CD4-positive, alpha-beta T cell treated with Interleukin-17A for 4 hours (primary cell): ENCODE results near the gene GTF3A.
"Not testable (repeated sequence)": the region's sequence is repeated elsewhere in the genome, so short reads cannot be mapped to it uniquely, and the experiment has no call there.

ENCODE experiments used
- DNase-seq: peaks from one replicate; pipeline ENCODE4 v3.0.0-alpha.2; 2020; ENCODE audit warnings: mixed read lengths

The GTF3A gene

DNA sequence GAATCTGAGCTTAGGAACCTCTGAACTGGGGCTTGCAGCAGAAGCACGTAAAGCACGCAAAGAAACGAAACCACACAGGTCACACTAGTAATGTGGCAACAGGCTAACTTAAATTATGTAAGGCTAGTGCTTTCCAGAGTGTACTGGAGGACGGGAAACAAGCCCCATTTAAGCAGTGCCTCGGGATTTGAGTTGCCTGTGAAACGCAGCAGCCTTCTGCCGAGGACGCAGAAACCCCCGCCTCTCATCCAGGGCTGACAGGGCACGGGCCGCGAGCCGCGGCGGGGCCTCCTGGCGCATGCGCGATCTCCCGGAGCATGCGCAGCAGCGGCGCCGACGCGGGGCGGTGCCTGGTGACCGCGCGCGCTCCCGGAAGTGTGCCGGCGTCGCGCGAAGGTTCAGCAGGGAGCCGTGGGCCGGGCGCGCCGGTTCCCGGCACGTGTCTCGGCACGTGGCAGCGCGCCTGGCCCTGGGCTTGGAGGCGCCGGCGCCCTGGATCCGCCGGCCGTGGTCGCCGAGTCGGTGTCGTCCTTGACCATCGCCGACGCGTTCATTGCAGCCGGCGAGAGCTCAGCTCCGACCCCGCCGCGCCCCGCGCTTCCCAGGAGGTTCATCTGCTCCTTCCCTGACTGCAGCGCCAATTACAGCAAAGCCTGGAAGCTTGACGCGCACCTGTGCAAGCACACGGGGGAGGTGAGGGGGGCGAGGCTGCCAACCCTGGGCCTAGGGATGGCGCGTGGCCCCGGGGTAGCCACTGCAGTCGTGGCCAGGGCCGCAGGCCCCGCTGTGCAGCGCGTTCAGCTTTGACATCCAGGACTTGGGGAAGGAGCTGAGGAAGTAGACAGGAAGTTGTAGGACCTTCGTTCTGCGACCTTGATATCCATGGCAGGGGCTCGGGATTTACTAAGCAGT is at the start of gene GTF3A:
TSS of gene GTF3A (plus strand) at position 374 of the 912 bp plus-strand sequence.
- peak; percentile 88 for DNase-seq

DNA sequence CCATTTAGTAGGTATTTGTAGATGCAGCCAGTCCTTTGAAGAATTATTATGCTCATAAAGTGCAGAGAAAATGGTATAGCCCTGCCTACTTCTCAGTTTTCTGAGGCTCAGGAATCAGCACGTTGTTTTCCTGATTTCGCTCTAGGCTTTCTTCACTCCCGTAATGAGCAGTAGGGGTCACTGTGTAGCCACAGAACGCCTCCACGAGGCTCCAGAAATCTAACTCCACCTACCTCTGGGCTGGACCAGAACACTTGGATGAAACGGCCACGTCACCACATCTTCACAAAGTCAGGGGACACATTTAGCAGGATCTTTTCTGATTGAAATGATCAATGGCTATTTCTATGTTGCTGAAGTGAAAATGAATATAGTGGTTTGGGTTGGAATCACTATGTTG is 49.8 kb upstream of the GTF3A start:
- DNase-seq, result peak; percentile 65

DNA sequence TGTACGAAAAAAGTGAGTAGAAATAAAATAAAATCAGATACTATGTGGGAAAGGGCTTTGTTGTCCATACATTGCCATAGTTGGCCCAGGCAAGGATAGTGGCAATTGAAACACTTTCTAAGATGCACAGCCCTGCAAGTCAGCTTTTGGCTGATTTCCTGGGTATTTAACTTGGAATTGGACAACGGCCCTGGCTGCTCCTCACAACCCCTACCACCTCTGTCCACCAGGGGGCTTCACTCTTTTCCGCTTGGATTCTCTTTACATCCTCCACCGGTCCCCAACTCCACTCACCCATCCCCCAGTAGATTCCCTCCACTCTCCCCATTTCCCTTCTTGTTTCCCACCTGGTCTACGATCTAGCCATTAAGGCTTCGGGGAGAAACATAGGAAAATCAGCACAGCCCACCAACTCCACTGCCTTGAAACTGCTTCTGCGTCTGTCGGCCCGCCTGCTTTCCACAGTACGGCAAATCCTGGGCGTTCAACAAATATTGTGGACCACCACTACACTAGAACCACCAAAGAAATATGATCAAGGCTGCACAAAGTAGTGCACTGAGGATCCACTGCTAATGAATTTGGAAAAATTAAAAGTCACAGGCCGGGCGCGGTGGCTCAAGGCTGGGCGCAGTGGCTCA is 48.6 kb upstream of the GTF3A start:
- peak; percentile 71 for DNase-seq

DNA sequence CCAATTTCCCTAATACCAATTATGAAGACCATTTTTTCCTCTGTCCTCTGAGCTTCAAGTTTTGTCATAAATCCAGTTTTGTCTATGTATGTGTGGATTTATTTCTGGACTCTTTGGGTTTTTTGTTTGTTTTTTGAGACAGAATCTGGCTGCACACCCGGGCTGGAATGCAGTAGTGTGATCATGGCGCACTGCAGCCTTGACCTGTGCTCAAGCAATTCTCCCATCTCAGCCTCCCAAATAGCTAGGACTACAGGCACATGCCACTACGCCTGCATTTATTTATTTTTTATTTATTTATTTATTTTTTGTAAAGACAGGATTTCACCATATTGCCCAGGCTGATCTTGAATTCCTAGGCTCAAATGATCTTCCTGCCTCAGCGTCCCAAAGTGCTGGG is 45.3 kb upstream of the GTF3A start:
- DNase-seq, result no peak

DNA sequence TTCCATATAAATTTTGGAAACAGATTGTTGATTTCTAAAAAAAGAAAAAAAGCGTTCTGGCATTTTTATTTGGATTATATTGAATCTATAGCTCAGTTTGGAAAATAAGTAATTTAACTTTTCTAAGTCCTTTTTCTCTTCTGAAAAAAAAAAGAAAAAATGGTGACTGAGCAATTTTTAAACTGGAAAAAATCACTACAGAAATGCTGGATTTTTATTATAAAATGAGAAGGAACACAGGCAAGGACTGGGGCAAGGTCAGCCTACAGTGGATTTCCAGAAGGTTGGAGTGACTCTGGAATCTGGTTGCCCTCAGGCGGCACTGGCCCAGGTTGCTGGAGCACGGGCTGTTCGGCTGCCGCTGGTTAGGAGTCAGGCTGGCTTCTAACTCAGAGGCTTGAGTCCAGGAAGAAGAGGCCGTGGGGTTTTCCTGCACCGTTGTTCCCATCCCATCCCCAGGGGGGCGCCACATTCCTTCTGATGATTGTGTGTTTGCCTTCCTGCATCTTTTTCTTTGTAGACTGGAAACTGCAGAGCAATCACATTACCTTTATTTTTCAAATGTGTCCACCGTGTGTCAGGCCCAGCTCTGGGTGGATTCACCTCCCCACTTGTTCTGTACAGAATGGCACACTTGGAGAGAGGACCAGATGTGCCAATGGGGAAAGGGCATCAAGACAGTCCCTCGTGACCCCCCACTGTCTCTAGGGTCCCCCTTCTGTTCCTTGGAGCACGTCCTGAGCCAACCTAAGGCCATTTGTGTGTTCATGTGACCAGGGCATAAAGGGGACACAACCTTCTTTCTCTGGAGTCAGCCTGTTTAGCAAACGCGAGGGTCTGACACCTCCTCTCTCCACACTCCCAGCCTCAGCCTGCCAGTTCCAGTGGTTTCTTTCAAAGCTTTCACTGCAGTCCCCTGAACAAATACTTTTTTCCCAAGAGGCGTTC is 44.5 kb upstream of the GTF3A start:
- peak; percentile 70 for DNase-seq

DNA sequence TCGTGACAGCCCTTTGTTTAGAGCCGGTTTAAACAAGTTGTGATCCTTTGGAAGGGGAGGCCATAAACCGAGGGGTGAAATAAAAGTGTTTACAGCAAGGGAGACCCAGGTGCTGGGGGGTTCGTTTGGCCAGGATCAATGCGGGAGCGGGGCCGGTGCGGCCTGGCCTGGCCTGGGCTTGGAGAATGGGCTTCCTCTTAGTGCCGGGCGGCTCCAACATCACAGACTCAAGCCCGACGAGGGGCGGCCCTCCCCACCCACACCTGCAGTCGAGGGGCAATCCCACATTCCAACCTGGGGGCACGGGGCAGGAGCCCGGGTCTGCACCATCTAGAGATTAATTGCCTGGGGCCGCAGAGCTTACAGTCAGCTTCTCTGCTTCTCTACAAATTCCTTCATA is 42.8 kb upstream of the GTF3A start:
- no peak for DNase-seq

DNA sequence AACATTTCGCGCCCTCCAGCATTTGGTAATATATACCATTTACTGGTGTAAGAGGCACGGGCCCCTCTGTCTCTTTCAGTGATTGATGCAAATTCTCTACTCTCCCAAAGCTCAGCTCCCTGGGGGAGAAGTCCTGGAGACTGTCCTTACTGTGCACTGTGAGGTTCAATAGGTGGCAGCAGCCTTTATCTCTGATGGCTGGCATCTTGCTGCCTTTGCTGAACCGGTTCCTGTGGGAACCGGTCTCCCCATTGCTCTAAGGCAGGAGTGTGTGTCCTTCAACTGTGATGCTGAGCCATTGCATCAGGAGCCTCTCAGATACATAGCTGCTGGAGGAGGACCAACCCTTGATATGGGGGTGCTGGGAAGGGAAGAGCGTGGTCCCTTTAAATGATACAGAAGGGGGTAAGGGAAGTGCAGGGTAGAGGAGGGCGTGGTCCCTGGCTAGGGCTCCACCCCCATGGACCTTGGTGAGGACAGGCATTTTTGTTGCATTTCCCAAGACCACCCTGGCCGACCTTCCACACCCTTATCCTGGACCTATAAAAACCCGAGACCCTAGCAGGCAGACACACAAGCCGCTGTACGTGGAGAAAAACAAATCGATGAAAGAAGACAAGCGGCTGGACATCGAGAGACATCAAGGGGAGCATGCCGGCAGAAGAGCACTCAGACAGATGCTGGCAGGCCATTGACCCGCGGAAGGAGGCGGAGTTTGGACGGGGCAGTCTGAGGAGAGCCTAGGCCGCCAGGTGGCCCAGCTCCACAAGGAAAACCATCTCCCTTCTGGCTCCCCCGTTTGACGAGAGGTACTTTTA is 41.1 kb upstream of the GTF3A start:
- DNase-seq, result no peak

DNA sequence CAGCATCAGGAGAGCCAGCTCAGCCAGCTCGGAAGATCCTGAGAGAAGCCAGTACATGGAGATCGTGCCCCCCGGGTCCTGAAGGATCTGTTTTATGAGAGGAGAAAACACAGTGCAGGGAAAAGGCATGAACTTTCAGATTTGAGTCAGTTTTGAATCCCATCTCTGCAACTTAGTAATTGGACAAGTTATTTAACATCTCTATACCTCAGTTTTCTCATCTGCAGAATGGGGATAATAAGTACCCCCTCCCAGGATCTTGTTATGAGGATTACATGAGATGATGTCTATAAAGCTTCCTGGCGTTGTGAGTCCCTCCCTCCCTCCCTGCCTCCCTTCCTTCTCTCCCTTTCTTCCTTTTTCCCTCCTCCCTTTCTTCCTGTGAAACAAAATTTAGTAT is 40.1 kb upstream of the GTF3A start:
- DNase-seq, result no peak

DNA sequence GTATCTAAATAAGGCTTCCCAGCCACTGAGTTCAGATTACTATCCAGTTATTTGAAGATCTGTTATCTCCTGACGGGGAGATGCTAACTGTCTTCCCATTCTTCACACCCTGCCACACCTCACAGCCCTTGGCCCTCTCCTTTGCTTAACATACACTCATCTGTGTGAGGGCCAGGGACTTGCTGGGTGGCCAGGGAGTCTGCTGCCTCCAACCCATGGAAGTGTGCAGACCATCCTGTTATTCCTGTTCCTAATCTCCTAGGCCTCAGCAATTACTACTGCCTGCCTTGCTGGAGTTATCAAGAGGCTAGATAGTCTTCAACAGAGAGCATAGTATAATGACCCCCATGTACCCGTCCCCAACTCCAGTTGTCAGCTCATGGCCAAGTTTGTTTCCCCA is 36.2 kb upstream of the GTF3A start:
- no peak for DNase-seq

DNA sequence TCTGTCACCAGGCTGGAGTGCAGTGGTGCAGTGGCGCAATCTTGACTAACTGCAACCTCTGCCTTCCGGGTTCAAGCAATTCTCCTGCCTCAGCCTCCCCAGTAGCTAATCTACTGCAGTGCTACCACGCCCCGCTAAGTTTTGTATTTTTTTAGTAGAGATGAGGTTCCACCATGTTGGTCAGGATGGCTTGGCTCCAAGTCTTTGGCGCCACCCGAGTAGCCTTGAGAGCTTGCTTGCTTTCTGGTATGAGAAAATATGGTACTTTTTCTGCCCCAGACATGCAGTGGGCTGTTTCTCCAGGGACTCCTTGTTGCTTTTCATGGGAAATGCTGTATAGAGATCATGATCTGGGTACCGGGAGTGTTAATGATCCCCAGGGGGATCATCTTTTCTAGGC is 34.5 kb upstream of the GTF3A start:
- DNase-seq, result no peak

DNA sequence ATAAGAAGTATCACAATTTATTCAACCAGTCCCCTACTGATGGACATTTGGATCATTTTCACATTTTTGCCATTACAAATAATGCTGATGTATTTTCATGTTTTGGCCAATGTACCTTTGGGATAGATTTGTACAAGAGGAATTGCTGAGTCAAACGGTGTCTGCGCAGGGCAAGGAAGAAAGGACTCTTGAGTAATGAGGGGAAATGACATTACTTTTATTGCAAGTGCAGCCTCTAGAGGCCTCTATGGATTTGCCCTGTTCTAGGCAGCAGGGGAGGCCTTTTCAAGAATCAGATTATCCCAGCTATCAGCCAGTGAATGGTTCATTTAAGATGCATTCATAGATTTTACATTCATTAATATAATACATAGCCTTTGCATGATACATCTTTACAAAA is 32.9 kb upstream of the GTF3A start:
- no peak for DNase-seq

DNA sequence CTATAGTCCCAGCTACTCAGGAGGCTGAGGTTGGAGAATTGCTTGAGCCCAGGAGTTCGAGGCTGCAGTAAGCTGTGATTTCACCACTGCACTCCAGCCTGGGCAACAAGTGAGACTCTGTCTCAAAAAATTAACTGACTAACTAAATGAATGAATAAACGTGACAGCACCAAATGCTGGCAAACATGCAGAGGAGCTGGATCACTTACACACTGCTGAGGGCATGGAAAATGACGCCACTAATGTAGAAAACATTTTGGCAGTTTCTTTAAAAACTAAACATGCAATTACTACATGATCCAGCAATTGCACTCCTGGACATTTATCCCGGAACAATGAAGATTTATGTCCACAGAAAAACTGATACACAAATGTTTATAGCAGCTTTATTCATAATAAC is 31.3 kb upstream of the GTF3A start:
- DNase-seq, result no peak

DNA sequence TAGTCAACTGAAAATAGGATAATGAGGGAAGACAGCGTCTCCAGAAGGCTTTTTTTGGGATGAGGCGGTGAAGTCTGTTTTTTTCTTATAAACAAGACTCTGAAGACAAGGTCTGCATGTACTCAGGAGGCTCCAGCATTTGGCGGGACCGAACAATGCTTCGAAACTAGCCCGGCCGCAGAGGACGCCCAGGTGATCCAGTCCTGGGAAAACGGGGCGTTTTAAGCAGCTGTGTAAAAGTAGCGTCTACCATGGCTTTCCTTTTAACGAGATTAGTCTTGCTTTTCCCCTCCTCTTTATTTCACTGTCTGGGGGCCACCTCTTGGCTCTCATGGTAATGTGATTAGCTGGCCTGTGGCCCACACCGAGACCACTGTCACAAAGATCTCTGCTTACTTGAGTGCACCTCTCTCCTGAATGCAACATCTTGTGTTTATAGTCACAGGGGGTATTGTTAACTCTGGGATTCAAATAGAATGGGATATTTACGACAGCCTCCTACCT is 29.4 kb upstream of the GTF3A start:
- DNase-seq, result no peak

DNA sequence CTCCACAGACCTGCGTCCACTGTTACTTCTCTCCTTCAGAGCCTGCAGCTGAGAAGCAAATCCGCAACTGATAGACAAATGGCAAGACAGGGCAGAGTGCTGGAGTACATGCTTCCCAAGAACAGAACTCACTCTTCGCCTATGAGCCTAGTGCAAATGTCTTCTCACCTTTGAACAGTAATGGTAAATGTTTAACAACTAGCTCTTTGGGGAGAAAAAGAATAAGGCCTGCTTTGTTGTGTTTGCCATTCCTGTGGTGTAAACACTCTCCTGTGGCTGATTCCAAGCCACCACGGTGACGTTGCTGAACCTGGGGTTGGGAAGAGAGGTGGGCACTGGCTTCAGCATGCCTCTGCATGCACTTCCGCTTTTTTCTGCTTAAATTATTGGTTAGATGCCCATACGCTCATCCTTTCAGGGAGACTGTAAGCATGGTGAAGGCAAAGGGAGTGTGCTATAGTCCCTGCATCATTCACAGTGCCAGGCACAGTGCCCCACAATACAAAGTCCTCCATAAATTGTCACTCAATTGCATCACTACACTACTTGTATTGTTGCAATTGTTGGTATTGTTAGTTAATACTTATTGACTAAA is 28.1 kb upstream of the GTF3A start:
- no peak for DNase-seq

DNA sequence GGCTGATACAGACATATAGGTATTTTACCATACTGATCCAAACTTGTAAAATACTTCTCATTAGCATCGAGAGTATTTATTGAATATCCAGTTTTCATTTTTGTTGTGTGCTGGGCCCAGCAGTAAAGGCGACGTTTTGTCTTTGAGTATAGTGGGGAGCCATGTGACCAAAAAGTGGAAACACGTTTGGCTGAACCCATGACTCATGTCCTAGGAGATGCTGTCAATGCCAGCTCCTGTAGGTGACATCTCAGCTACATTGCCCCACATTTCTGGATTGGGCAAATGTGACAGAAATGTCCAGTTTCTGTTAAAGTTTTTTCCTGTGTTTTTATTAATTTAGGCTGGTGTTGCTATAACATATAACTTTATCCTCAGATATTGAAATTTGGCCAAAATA is 26.1 kb upstream of the GTF3A start:
- DNase-seq, result no peak

DNA sequence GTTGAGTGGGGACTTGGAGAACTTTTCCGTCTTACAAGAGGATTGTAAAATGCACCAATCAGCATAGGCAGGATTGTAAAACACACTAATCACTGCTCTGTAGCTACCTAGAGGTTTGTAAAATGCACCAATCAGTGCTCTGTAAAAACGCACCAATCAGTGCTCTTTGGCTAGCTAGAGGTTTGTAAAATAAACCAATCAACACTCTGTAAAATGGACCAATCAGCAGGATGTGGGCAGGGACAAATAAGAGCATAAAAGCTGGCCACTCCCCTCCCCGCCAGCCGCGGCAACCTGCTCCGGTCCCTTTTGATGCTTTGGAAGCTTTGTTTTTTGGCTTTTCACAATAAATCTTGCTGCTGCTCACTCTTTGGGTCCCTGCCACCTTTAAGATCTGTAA is 24.0 kb upstream of the GTF3A start:
- not testable (repeated sequence) for DNase-seq

DNA sequence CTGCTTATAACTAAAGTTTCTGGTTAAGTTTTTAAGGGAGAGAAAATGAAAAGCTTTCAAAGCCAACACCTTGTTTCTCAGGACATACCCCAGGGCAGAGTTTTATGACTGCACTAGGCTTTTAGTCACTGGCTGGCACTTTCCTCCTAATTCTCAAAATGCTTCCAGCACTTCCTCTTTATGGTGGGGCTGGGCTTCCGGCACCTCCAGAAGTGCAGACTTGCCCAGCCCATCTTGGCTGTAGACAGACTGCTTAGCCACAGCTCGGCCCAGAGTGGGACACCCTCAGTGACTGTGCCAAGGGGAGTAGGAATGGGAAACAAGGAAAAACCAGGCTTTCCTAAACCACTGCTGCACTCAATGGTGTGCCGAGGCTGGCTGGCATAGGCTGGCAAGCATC is 23.2 kb upstream of the GTF3A start:
- no peak for DNase-seq

DNA sequence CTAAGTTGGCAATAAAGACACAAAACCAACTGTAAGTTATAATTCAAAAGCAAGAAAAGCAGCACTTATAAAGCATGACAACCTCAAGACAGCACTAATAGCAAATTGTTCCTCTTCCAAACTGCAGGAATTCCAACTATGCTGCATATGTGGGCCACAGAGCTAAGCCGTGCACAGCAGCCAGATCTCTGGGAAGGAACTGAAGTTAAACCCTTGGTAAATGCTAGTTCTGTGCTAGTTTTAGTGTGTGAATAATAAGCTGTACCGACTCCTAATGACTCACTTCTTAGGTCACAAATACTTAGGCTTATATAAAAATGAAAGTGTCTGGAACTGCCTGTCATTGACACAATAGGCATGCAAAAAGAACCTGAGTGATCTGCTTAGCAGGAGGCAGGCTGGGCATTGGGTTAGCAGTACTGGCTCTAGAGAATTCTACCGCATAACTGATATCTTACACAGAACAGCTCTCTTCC is 21.2 kb upstream of the GTF3A start:
- no peak for DNase-seq

DNA sequence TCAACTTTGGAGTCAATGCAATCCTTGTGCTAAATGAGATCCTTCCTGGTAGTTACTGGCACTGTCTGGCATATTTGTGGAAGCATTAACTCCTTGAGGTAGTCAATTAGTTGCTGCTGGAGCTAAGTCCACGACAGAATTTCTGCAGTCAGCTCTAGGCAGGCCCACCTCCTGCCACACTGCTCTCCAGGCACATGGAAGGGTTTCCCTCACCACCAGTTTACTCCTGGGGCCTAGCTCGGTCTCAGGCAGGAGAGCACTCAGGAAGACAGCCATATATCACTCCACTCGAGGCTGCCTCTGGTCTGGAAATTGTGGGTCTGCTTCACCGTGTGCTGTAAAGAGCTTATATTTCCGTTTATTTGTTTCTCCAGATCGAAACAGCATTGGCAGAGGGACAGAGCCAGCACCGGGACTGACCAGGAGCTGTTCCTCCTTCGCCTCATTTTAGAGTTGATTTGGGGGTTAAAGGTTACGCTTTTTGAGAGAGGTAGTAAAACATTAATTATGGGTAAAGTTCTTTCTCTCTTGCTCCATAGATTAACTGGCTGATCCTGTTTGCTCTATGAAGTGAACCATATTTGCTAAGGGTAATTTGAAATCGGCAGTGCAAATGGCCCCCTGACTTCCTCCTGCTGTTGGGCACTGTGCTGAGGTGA is 20.6 kb upstream of the GTF3A start:
- DNase-seq, result no peak

DNA sequence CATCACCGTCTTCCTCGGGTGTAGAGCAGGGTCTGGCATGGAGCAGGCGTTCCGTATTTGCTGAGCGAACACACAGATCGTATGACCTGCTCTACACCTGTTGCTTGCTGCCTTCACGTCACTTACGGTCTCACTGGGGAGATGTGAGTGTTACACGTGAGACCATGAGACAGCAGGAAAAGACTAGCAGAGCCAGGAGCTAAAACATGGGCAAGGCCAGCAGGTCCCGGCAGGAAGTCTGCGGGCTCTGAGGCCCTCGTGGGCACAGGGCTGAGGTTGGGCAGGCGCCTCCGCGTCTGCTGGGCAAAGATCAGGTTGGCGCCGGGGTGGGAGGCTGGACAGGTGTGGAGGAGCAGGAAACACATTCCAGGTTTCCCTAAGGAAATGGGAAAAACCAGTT is 19.7 kb upstream of the GTF3A start:
- DNase-seq, result no peak

DNA sequence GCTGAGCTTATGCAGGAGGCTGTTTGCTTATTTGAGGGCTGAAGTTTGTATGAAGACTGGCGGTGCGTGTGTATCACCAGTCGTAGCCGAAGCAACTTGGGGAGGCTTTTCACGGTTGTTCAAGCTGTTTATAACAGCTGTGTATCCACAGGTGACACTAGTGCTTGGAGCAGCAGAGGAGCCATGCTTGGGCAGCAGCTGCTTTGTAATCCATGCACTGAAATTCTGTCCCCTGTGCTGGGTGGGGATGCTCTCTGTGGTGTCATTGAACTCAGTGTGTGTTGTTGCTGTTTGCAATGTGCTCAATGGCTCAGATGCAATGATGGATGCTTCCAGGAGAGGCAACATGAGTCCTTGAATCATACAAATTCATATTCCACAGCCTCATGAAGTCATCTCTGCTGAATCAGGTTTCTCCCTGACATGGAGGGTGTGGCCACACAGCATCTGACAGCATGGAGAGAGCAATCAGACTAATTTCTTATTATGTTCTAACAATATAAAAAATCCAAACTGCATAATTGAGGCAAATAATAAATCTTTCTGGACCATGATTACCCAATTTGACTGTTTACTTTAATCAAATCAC is 18.8 kb upstream of the GTF3A start:
- no peak for DNase-seq
